GM12891 (cell line): Measurements from ENCODE around the gene RGS9BP.
"Not testable (repeated sequence)": the region's sequence is repeated elsewhere in the genome, so short reads cannot be mapped to it uniquely, and the experiment has no call there.

Source experiments
- DNase-seq: peaks from one replicate; pipeline ENCODE4 v3.0.0; 2011; ENCODE audit warnings: low spot score; ENCODE audit not compliant: insufficient read length
- FAIRE-seq: peaks from 2 replicates; lab custom pipeline; 2011; peaks lifted over from hg19 to GRCh38; lab: Jason Lieb, UNC
- PAX5 ChIP-seq: IDR thresholded peaks from 2 replicates; pipeline ENCODE4 v1.6.1; 2011; ENCODE audit warnings: low read length, moderate library complexity, mild to moderate bottlenecking; ENCODE audit not compliant: insufficient read depth, severe bottlenecking
- POLR2A ChIP-seq: IDR thresholded peaks from 2 replicates; pipeline ENCODE4 v1.6.1; 2011; ENCODE audit warnings: low read depth, low read length, control low read depth
- POLR2AphosphoS5 ChIP-seq: IDR thresholded peaks from 2 replicates; pipeline ENCODE4 v1.6.1; 2011; ENCODE audit warnings: low read depth, low read length, control low read depth
- POU2F2 ChIP-seq: IDR thresholded peaks from 2 replicates; pipeline ENCODE4 v1.6.1; 2011; ENCODE audit warnings: low read depth, mild to moderate bottlenecking, control low read depth, low read length, moderate library complexity
- SPI1 ChIP-seq: IDR thresholded peaks from 2 replicates; pipeline ENCODE4 v1.6.1; 2011; ENCODE audit warnings: low read depth, low read length, control low read depth
- TAF1 ChIP-seq: IDR thresholded peaks from 2 replicates; pipeline ENCODE4 v1.6.1; 2011; ENCODE audit warnings: low read depth, low read length, control low read depth

Gene RGS9BP

DNA sequence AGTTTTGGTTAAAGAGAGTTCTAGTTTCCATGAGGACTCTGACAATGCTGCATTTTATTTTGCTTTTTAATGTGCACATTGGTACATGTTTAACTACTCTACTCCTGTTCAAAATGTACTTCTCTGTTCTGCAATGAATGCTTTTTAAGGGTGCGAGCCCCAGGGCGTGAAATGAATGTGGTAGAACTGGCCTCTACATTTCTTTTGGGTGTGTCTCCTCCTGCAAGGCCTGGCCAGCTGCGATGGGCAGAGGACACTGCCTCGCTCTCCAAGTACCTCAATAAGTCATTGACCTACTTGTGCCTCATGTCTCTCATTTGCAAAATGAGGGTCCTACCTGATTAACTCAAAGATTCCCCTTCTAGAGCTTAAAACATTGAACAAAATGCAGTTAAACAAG lies 6.7 kb downstream of the RGS9BP start:
- FAIRE-seq (no peak), DNase-seq (no peak)
- TF ChIP-seq PAX5, result no peak
- TF ChIP-seq SPI1, result no peak
- TF ChIP-seq POLR2AphosphoS5, result no peak
- TF ChIP-seq POU2F2, result no peak
- TF ChIP-seq POLR2A, result no peak
- TF ChIP-seq TAF1, result no peak

DNA sequence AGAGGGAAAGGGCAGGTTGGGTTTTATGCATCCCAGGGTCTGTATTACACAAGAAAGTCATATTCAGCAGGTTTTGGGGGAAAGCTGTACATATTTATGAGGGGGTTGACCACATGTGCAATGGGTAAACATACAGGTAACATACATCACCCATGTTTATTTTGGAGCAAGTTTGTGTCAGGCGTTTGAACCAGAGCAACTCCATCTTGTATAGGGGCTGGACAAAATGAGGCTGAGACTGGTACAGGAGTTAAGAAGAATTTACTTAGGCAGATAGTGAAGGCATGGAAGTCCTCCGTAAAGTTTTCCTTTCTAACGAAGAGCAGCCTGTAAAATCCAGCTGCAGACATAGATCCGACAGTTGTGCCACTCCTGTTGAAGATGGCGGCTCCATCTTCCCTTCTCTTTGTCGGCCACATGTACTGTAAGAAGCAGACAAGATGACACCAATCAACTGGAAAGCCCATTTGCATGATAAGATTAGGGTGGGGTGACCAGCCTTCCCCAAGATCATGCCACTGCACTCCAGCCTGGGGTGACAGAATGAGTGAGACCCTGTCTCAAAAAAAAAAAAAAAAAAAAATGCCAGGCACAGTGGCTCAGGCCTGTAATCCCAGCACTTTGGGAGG lies 11.3 kb downstream of the RGS9BP start:
- FAIRE-seq, result no peak
- TF ChIP-seq POLR2A (no peak), SPI1 (no peak), TAF1 (no peak), PAX5 (no peak), POLR2AphosphoS5 (no peak), POU2F2 (no peak)
- no peak for DNase-seq

DNA sequence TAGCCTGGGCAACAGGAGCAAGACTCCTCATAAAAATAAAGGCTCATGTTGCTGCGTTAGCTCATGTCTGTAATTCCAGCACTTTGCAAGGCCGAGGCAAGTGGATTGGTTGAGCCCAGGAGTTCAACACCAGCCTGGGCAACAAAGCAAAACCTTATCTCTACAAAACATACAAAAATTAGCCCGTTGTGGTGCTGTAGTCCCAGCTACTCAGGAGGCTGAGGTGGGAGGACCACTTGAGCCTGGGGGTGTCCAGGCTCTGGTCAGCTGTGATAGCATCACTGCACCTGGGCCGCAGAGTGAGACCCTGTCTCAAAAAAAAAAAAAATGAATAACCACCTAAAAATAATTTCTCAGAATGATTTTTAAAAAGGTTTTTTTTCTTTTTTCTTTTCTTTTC lies 12.0 kb downstream of the RGS9BP start:
- TF ChIP-seq POU2F2 (no peak), PAX5 (no peak), POLR2AphosphoS5 (no peak), TAF1 (no peak), SPI1 (no peak), POLR2A (no peak)
- DNase-seq (no peak), FAIRE-seq (no peak)

DNA sequence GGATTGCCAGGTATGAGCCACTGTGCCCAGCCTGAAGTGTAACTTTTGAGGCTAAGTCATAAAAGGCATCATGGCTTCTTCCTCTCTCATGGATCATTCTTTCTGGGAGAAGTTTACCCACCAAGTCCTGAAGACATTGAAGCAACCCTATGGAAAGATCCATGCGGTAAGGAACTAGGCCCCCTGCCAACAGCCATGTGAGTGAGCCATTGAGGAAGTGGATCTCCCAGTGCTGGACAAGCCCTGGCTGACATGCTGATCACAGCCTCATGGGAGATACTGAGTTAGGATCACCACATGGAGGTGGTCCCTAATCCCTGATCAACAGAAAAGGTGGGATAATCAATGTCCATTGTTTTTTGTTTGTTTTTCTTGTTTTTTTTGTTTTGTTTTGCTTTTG lies 12.7 kb downstream of the RGS9BP start:
- FAIRE-seq (no peak), DNase-seq (no peak)
- TF ChIP-seq POU2F2, result no peak
- 0 out of 2 replicates have a peak, but pooled peaks have one; percentile 4 for TF ChIP-seq SPI1
- TF ChIP-seq POLR2A, result no peak
- no peak for TF ChIP-seq POLR2AphosphoS5
- no peak for TF ChIP-seq TAF1
- no peak for TF ChIP-seq PAX5

- TF ChIP-seq PAX5 (no peak), SPI1 (no peak), TAF1 (peak; percentile 71; the same call in 1 of the 2 replicates), POLR2A (peak; percentile 66), POU2F2 (no peak), POLR2AphosphoS5 (peak; percentile 84)
- FAIRE-seq, result peak; percentile 65
- DNase-seq, result peak; percentile 79
Measured at GRCh38 chr19:32691291-32691951, 15.8 kb downstream of the RGS9BP start, which contains the start of gene NUDT19. Gene NUDT19, plus strand, starts transcription at chr19:32691821. Its CDS starts 140 bp downstream, at chr19:32691961.

GRCh38 chr19:32691952-32692726 lies 16.5 kb downstream of the RGS9BP start:
- DNase-seq (peak; percentile 46), FAIRE-seq (peak; percentile 56)
- TF ChIP-seq SPI1 (0 out of 2 replicates have a peak, but pooled peaks have one; percentile 28), POLR2AphosphoS5 (no peak; the same call in 1 of the 2 replicates), TAF1 (peak; percentile 15; the same call in 1 of the 2 replicates), POLR2A (peak; percentile 52; the same call in 1 of the 2 replicates)

DNA sequence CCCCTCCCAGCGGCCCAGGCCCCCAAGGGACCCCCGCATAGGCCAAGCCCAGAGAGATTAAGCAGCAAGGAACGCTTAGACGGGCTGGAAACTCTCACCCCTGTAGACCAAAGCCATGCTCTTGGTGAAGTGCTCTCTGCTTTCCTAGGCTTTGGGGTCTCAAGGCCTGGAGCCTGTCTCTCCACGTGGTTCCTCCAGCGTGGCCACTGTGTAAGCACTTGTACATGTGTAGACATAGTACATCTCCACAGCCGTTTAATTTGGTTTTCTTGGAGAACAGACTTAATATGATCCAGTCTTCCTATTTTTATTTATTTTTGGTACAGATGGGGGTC lies 17.0 kb downstream of the RGS9BP start:
- no peak for FAIRE-seq
- no peak for DNase-seq

GRCh38 chr19:32693151-32694108 lies 17.8 kb downstream of the RGS9BP start:
- DNase-seq, FAIRE-seq: not testable (repeated sequence)
- TF ChIP-seq POLR2A (peak; percentile 90), TAF1 (peak; percentile 57; the same call in 1 of the 2 replicates), POLR2AphosphoS5 (peak; percentile 81)

More for the DNA sequence above, 17.0 kb downstream of the RGS9BP start:
- TF ChIP-seq POLR2AphosphoS5 (no peak), PAX5 (no peak), POLR2A (no peak), SPI1 (no peak), POU2F2 (no peak), TAF1 (no peak)

DNA sequence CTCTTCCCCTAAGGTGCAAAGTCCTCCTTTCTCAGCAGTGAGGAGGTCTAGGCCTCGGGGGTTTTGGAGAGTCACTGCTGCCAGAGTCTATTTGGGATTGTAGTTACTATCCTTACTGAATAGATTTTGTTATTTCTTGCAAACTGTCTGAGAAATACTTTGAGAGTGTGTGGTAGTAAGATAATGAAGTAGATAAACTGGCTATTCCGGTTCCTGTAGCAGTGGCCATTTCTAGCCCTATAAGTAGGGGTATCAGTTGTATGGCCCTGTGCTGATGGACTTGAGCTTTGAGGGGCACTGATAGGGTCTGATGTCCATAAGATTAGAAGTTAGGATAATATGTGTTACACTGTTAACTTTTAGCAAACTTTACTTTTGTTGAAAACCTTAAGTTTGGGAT lies 18.7 kb downstream of the RGS9BP start:
- FAIRE-seq, result not testable (repeated sequence)

GRCh38 chr19:32694851-32695250 lies 19.2 kb downstream of the RGS9BP start:
- not testable (repeated sequence) for FAIRE-seq, DNase-seq

More for the DNA sequence above, 18.7 kb downstream of the RGS9BP start:
- DNase-seq, result not testable (repeated sequence)

DNA sequence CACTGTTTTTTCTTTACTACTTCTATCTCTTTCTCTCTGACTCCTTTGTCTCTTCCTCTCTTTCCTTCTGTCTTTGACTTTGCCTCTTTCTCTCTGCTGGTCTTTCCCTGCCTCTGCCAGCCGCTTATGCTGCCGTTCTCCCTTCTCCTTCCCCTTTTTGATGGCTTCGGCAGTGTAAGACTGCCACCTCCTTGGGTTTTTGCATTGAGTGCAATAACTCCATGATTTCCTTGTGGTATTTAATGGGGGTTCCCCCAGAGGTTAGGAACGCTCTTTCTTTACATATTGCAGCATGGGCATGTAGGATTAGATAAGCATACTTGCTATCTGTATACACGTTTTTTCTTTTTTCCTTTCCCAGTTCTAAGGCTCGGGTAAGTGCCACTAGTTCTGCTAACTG lies 19.9 kb downstream of the RGS9BP start:
- not testable (repeated sequence) for FAIRE-seq, DNase-seq

GRCh38 chr19:32696771-32697170 lies 21.1 kb downstream of the RGS9BP start:
- not testable (repeated sequence) for DNase-seq

DNA sequence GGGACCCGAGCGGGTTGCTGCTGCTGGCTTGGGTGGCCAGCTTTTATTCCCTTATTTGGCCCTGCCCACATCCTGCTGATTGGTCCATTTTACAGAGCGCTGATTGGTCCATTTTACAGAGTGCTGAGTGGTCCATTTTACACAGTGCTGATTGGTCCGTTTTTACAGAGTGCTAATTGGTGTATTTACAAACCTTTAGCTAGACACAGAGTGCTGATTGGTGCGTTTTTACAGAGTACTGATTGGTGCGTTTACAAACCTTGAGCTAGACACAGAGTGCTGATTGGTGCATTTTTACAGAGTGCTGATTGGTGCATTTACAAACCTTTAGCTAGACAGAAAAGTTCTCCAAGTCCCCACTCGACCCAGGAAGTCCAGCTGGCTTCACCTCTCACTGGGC lies 24.5 kb downstream of the RGS9BP start:
- not testable (repeated sequence) for DNase-seq, FAIRE-seq

More at GRCh38 chr19:32696771-32697170, 21.1 kb downstream of the RGS9BP start:
- FAIRE-seq, result not testable (repeated sequence)
